ENCODE data around the gene NAP1L4.

The NAP1L4 gene, protein sequence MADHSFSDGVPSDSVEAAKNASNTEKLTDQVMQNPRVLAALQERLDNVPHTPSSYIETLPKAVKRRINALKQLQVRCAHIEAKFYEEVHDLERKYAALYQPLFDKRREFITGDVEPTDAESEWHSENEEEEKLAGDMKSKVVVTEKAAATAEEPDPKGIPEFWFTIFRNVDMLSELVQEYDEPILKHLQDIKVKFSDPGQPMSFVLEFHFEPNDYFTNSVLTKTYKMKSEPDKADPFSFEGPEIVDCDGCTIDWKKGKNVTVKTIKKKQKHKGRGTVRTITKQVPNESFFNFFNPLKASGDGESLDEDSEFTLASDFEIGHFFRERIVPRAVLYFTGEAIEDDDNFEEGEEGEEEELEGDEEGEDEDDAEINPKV

DNA sequence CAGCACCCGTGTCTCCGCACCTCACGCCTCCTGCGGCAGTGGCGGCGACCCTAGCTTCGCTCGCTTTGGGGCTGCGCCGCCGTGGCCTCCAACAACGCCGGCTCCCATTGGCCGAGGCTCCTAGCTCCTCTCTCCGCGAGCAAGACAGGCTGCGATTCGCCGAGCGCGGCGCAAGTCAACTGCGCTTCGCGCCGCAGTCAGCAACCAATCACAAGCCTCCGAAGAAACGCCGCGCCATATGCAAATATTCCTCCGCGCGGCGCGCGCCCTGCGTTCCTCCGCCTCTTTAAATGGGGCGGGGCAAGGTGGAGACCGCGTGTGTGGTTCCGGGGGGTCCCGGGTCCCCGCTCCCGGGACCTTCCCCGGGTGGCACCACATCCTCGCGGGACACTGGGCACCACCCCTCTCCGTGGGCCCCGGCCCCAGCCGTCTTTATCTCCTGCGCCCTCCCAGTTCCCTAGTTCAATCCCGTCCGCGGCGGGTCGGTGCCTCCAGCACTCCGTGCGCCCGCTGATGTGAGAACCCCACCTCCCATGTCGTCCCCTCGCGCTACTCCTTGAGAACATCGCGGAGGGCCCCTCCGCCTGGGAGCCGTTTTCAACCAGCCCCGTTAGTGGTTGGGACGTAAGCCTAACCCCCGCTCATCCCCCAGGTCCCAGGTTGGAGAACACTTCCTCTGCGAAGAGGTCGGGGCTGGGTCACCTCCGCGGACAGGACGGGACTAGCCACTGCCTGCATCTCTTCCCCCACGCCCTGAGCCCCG lies at the start of gene NAP1L4:
Gene NAP1L4, minus strand, starts transcription at position 96 of the 763 bp plus-strand sequence. CDS start 13,109 bp downstream, outside the sequence.
- Histone ChIP-seq H3K9ac (ENCODE audit: low read depth, low read length) (peak within 1 kb of the TSS; percentile 92), H3K36me3 (ENCODE audit: control insufficient read depth, insufficient read depth, low read length) (no peaks in the 10 kb centered on the region), H3K9me3 (ENCODE audit: control insufficient read depth, insufficient read depth, low read length) (no peaks in the 10 kb centered on the region), H3K4me1 (ENCODE audit: control insufficient read depth, insufficient read depth, low read length) (peaks cover 26% of the 10 kb centered on the region), H3K27me3 (ENCODE audit: control insufficient read depth, insufficient read depth, low read length) (no peaks in the 10 kb centered on the region), H3K4me3 (ENCODE audit: low read depth, low read length) (peak within 1 kb of the TSS; percentile 82)

DNA sequence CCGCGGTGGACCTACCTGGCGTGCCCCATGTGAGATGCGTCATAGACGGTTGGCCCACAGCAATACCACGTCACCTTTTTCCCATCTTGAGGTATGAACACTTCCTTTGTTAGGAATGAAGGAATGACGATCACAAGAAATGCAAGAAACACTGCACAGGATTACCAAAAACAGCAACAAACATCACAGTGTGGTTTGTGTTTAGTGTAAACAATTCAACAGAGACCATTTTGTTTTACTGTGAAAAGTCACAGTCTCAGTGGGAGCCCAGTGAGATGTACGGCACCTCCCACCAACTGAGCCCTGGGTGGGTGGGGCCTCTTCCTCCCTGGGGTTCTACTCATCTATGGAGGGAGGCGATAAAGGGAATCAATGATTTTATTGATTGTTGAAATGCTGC lies 48.8 kb upstream of the NAP1L4 start:
- H3K4me1 ChIP-seq (ENCODE audit: control insufficient read depth, insufficient read depth, low read length) = no peaks in the 10 kb centered on the region
- H3K36me3 ChIP-seq (ENCODE audit: control insufficient read depth, insufficient read depth, low read length) = peaks cover 51% of the 10 kb centered on the region
- no peak overlapping the region for H3K9ac ChIP-seq (ENCODE audit: low read depth, low read length)
- H3K4me3 ChIP-seq (ENCODE audit: low read depth, low read length) = no peak overlapping the region
- H3K9me3 ChIP-seq (ENCODE audit: control insufficient read depth, insufficient read depth, low read length) = no peaks in the 10 kb centered on the region
- no peaks in the 10 kb centered on the region for H3K27me3 ChIP-seq (ENCODE audit: control insufficient read depth, insufficient read depth, low read length)

DNA sequence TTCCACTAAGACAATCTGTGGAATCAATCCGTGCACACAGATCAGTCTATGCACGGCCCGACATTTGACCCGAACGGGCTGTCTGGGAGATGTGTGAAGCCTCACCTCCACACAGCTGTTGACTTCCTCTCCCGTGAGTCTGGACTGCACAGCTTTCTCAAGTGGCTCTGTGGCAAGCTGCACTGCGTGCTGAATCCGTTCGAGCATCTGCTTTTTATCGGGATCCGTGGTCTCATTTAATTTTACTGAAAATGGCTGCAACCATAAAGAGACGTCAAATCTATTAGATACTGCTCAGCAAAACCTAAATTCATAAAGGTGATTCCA lies 45.8 kb upstream of the NAP1L4 start:
- Histone ChIP-seq H3K4me3 (ENCODE audit: low read depth, low read length) (no peak overlapping the region), H3K9ac (ENCODE audit: low read depth, low read length) (no peak overlapping the region), H3K36me3 (ENCODE audit: control insufficient read depth, insufficient read depth, low read length) (peaks cover 42% of the 10 kb centered on the region), H3K4me1 (ENCODE audit: control insufficient read depth, insufficient read depth, low read length) (no peaks in the 10 kb centered on the region), H3K27me3 (ENCODE audit: control insufficient read depth, insufficient read depth, low read length) (no peaks in the 10 kb centered on the region), H3K9me3 (ENCODE audit: control insufficient read depth, insufficient read depth, low read length) (no peaks in the 10 kb centered on the region)

DNA sequence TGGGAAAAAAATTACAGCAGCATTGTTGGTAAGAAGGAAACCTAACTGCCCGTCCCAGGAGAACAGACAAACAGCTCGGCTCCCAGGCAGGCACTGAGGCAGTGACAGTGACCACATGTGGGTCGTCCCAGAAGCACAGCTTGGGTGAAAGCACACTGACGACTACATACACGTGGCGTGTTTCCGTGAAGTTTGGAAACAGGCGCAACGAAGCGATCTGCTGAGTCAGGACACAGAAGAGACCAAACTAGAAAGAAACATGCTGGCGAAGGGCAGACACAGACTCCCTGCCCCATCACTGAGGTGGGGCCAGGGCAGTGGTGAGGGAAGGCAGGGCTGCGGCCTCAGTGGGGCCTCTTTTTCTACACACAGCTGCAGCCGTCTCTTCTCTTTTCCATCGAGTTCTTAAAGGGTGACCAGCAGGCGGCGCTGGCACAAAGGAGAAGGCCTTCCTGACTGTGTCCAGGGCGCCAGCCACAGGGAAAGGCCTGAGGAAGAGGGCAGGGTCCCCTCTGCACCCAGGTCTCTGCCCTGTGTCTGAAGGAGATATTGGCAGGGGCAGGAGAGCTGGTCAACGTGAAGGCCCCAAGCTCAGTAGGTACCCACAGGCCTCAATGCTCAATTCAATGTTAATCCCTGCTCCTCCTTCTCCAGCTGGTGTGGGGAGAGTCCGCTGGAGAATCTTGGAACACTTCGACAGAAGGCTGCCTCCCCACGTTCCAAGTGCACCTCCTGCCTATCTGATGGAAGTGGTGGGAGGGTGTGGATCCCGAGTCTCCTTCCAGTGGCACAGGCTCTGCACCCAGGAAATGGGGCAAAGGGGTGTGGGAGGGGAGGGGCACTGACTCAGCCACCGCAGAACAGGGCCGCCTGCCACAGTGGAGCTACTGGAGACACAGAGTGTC lies 45.2 kb upstream of the NAP1L4 start:
- H3K36me3 ChIP-seq (ENCODE audit: control insufficient read depth, insufficient read depth, low read length) = peaks cover 36% of the 10 kb centered on the region
- H3K9me3 ChIP-seq (ENCODE audit: control insufficient read depth, insufficient read depth, low read length) = no peaks in the 10 kb centered on the region
- H3K27me3 ChIP-seq (ENCODE audit: control insufficient read depth, insufficient read depth, low read length) = no peaks in the 10 kb centered on the region
- H3K9ac ChIP-seq (ENCODE audit: low read depth, low read length) = no peak overlapping the region
- H3K4me1 ChIP-seq (ENCODE audit: control insufficient read depth, insufficient read depth, low read length) = no peaks in the 10 kb centered on the region
- no peak overlapping the region for H3K4me3 ChIP-seq (ENCODE audit: low read depth, low read length)

DNA sequence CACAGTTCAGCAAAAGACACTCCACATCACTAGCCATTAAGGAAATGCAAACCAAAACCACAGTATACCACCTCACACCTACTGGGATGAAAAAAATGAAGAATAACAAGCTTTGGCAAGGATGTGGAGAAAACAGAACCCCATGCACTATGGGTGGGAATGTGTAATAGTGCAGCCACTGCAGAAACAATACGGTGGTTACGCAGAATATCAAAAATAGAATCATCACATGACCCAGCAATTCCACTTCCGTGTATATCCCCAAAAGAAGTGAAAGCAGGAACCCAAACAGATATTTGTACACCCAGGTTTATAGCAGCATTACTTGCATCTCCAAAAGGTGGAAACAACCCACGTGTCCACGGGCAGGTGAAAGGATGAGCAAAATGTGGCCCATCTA lies 44.3 kb upstream of the NAP1L4 start:
- no peak overlapping the region for H3K4me3 ChIP-seq (ENCODE audit: low read depth, low read length)
- no peak overlapping the region for H3K9ac ChIP-seq (ENCODE audit: low read depth, low read length)
- H3K36me3 ChIP-seq (ENCODE audit: control insufficient read depth, insufficient read depth, low read length) = peaks cover 33% of the 10 kb centered on the region
- no peaks in the 10 kb centered on the region for H3K4me1 ChIP-seq (ENCODE audit: control insufficient read depth, insufficient read depth, low read length)
- H3K9me3 ChIP-seq (ENCODE audit: control insufficient read depth, insufficient read depth, low read length) = no peaks in the 10 kb centered on the region
- H3K27me3 ChIP-seq (ENCODE audit: control insufficient read depth, insufficient read depth, low read length) = no peaks in the 10 kb centered on the region

DNA sequence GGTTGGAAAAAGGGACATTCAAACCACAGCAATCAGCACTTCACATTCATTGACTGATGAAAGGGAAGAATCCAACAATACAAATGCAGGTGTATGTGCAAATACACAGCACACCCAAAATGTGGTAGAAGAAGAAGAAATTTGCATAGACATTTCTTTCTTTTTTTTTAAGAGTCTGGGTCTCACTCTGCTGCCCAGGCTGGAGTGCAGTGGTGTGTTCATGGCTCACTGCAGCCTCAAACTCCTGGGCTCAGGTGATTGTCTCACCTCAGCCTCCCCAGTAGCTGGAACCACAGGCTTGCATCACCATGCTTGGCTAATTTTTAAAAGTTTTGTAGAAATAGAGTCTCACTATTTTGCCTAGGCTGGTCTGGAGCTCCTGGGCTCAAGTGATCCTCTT lies 43.2 kb upstream of the NAP1L4 start:
- no peak overlapping the region for H3K9ac ChIP-seq (ENCODE audit: low read depth, low read length)
- no peaks in the 10 kb centered on the region for H3K9me3 ChIP-seq (ENCODE audit: control insufficient read depth, insufficient read depth, low read length)
- no peaks in the 10 kb centered on the region for H3K27me3 ChIP-seq (ENCODE audit: control insufficient read depth, insufficient read depth, low read length)
- peaks cover 27% of the 10 kb centered on the region for H3K36me3 ChIP-seq (ENCODE audit: control insufficient read depth, insufficient read depth, low read length)
- H3K4me3 ChIP-seq (ENCODE audit: low read depth, low read length) = no peak overlapping the region
- no peaks in the 10 kb centered on the region for H3K4me1 ChIP-seq (ENCODE audit: control insufficient read depth, insufficient read depth, low read length)

DNA sequence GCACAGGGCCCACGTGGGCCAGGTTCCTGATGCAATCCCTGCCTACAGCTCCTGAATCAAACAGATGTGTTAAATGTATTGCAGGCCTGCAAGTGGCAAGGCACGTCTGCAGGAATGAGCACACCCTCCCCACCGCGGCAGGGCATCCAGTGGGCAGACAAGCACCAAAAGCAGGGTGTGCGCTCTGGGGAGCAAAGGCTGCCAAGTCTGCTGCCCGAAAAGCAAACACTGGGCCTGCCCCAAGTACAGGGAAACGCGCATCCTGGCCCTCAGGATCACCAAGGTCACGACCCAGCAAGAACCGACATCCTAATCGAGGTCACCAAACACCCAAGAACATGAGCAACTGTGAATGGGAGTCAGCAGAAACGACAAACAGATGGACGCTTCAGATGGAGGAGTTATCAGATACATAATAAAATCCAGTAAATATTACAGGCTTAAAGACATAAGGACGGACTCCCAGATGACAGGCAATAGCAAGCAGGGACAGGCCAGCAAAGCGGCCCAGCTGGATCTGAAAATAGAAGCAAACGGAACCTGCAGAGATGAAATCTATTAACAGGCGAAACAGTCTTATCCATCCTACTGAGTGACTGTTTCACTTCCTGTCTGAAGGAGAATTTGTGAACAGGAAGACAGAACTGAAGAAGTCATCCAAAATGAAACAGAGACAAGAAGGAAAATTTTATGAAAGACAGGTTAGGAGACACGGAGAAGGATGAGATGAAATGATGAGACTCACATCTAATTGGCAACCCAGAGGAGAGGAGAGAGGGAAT lies 38.4 kb upstream of the NAP1L4 start:
- Histone ChIP-seq H3K36me3 (ENCODE audit: control insufficient read depth, insufficient read depth, low read length) (peaks cover 32% of the 10 kb centered on the region), H3K9me3 (ENCODE audit: control insufficient read depth, insufficient read depth, low read length) (no peaks in the 10 kb centered on the region), H3K4me1 (ENCODE audit: control insufficient read depth, insufficient read depth, low read length) (no peaks in the 10 kb centered on the region), H3K27me3 (ENCODE audit: control insufficient read depth, insufficient read depth, low read length) (no peaks in the 10 kb centered on the region), H3K9ac (ENCODE audit: low read depth, low read length) (no peak overlapping the region), H3K4me3 (ENCODE audit: low read depth, low read length) (no peak overlapping the region)

DNA sequence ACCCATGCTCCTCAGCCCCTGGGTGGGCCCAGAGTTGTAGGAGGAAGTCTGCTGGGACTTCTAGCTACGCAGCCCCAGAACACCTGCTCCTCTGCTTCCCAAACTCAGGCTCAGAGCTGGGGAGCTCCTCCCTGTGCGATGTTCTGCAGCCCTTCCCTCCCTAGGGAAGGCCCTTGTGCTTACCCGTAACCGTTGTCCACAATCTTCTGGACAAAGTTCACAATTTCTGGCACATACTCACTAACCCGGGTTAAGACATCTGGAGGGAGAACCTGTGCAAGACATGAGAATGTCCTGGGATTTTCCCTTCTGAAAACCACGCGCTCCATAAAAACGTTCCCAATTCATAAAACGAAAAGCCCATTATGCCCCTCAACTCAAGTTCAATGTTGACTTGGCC lies 36.7 kb upstream of the NAP1L4 start:
- Histone ChIP-seq H3K36me3 (ENCODE audit: control insufficient read depth, insufficient read depth, low read length) (peaks cover 36% of the 10 kb centered on the region), H3K4me1 (ENCODE audit: control insufficient read depth, insufficient read depth, low read length) (no peaks in the 10 kb centered on the region), H3K4me3 (ENCODE audit: low read depth, low read length) (no peak overlapping the region), H3K9me3 (ENCODE audit: control insufficient read depth, insufficient read depth, low read length) (no peaks in the 10 kb centered on the region), H3K9ac (ENCODE audit: low read depth, low read length) (no peak overlapping the region), H3K27me3 (ENCODE audit: control insufficient read depth, insufficient read depth, low read length) (no peaks in the 10 kb centered on the region)

DNA sequence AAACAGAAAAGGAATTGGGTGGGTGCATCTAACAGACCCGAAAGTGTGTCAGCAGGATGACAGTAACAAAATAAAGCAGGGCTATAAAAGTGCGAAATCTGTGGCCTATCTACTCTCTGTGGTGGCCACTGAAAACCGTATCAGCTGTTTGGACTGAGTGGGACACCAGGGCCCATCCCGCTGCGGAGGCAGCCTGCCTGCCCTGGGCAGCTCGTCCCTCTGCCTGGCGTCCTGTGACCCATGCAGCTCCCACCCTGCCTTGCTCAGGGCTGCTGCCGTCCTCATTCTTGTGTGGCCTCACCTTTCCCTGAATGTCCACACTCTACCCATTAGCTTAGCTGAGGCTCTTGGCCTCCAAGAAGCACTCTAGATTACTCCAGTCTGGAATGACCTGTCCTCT lies 34.7 kb upstream of the NAP1L4 start:
- H3K36me3 ChIP-seq (ENCODE audit: control insufficient read depth, insufficient read depth, low read length) = peaks cover 36% of the 10 kb centered on the region
- H3K27me3 ChIP-seq (ENCODE audit: control insufficient read depth, insufficient read depth, low read length) = no peaks in the 10 kb centered on the region

DNA sequence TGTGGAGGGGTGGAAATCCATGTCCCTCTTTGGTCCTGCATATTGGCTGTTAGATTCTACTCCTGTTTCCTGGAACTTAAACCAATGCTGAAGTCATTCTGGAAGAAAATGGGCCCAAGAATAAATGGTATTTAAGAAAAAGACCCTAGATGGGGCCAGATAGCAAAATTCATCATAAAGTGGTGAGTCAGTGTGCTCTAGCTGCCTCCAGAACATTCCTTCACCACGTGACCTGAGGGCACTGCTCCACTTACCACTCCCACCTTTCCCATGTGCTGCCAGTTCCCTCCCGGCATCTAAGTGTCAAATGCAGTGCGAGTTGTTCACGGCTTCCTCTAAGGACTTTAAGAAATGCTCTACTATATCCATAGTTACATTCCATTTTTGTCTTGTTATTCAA lies 30.9 kb upstream of the NAP1L4 start:
- Histone ChIP-seq H3K36me3 (ENCODE audit: control insufficient read depth, insufficient read depth, low read length) (peaks cover 34% of the 10 kb centered on the region), H3K9me3 (ENCODE audit: control insufficient read depth, insufficient read depth, low read length) (no peaks in the 10 kb centered on the region)

More for the DNA sequence above, 34.7 kb upstream of the NAP1L4 start:
- no peaks in the 10 kb centered on the region for H3K4me1 ChIP-seq (ENCODE audit: control insufficient read depth, insufficient read depth, low read length)
- H3K9me3 ChIP-seq (ENCODE audit: control insufficient read depth, insufficient read depth, low read length) = no peaks in the 10 kb centered on the region
- no peak overlapping the region for H3K4me3 ChIP-seq (ENCODE audit: low read depth, low read length)
- H3K9ac ChIP-seq (ENCODE audit: low read depth, low read length) = no peak overlapping the region

More for the DNA sequence above, 30.9 kb upstream of the NAP1L4 start:
- Histone ChIP-seq H3K4me1 (ENCODE audit: control insufficient read depth, insufficient read depth, low read length) (no peaks in the 10 kb centered on the region), H3K9ac (ENCODE audit: low read depth, low read length) (no peak overlapping the region), H3K4me3 (ENCODE audit: low read depth, low read length) (no peak overlapping the region), H3K27me3 (ENCODE audit: control insufficient read depth, insufficient read depth, low read length) (no peaks in the 10 kb centered on the region)

Data from iPS-15b (cell line).